Suprapubic skin (tissue), 4 donors: ENCODE results near the gene OSBPL2. TPM values are rescaled to one million over a fixed set of nuclear protein-coding genes. Genes with fewer than 3 reads are reported as not detected.

Experiments used
- DNase-seq, 2 donors: peaks; one replicate each; pipeline ENCODE4 v3.0.0-alpha.2; 2019; ENCODE audit warnings: low spot score in 2 of 2
- H3K27ac ChIP-seq: fragments of 200-600 bp; sonication (generic); one replicate; pipeline ENCODE4 v1.5.1; 2019
- H3K27me3 ChIP-seq: fragments of 200-600 bp; sonication (generic); one replicate; pipeline ENCODE4 v1.5.1; 2019
- H3K36me3 ChIP-seq: fragments of 200-600 bp; sonication (generic); one replicate; pipeline ENCODE4 v1.5.1; 2019
- H3K4me1 ChIP-seq: fragments of 200-600 bp; sonication (generic); one replicate; pipeline ENCODE4 v1.5.1; 2019
- H3K4me3 ChIP-seq: fragments of 200-600 bp; sonication (generic); one replicate; pipeline ENCODE4 v1.5.1; 2019; ENCODE audit warnings: mild to moderate bottlenecking
- H3K9me3 ChIP-seq: fragments of 200-600 bp; sonication (generic); one replicate; pipeline ENCODE4 v1.5.1; 2019
- CTCF ChIP-seq, 2 donors: fragments of 200-600 bp in 1 of 2; fragments of 450-650 bp in 1 of 2; sonication (generic) in 1 of 2; IDR thresholded peaks; one replicate each; pipeline ENCODE4 v1.5.1; 2016 to 2019; ENCODE audit warnings: antibody characterized with exemption in 2 of 2, mild to moderate bottlenecking in 1 of 2, moderate library complexity in 1 of 2
- EP300 ChIP-seq: sonication (generic); formaldehyde crosslinking; IDR thresholded peaks from one replicate; pipeline ENCODE4 v1.6.1; 2017; ENCODE audit warnings: antibody characterized with exemption
- POLR2A ChIP-seq, 2 donors: fragments of 450-650 bp; IDR thresholded peaks; one replicate each; pipeline ENCODE4 v1.6.1; 2017; ENCODE audit warnings: antibody characterized with exemption in 2 of 2, mild to moderate bottlenecking in 2 of 2, moderate library complexity in 2 of 2
- POLR2AphosphoS5 ChIP-seq, 3 donors: sonication (generic); formaldehyde crosslinking; IDR thresholded peaks; one replicate each; pipeline ENCODE4 v1.6.1; 2017; ENCODE audit warnings: antibody characterized with exemption in 3 of 3
- WGBS: methylation state at CpG from one replicate; pipeline ENCODE4 v1.1.5; 2018; 5-methylcytosine and 5-hydroxymethylcytosine counted together
- total RNA-seq, 4 donors: library from RNA; depleted of rRNA; stranded (reverse); fragments of >200 nt; gene quantifications; one replicate each; pipeline ENCODE4 v1.1.0, GENCODE V29; 2016

The OSBPL2 gene
- total RNA-seq, 4 donors from 2014 or later, result 78.1 to 132 (median 84.0) TPM

GRCh38 chr20:62325172-62325905 lies 87.0 kb downstream of the OSBPL2 start:
- H3K4me3 ChIP-seq, result no peak overlapping the region
- no peak overlapping the region for H3K27ac ChIP-seq
- WGBS, result 78% methylated on average over 3 of the region's 14 CpGs
- H3K4me1 ChIP-seq, result peaks cover 9% of the 10 kb centered on the region
- H3K9me3 ChIP-seq, result no peaks in the 10 kb centered on the region
- H3K27me3 ChIP-seq, result no peaks in the 10 kb centered on the region
- TF ChIP-seq POLR2AphosphoS5 (IDR thresholded peaks at IDR 0.05) (no peak), CTCF (IDR thresholded peaks at IDR 0.05) (no peak), POLR2A (IDR thresholded peaks at IDR 0.05) (no peak), EP300 (no peak)
- peaks cover 88% of the 10 kb centered on the region for H3K36me3 ChIP-seq
- DNase-seq, result no peak

GRCh38 chr20:62326559-62326958 lies 88.2 kb downstream of the OSBPL2 start:
- Histone ChIP-seq H3K4me3 (no peak overlapping the region), H3K4me1 (peaks cover 9% of the 10 kb centered on the region), H3K27me3 (no peaks in the 10 kb centered on the region), H3K27ac (no peak overlapping the region), H3K9me3 (no peaks in the 10 kb centered on the region), H3K36me3 (peaks cover 96% of the 10 kb centered on the region)
- 89% methylated on average over 7 of the region's 14 CpGs for WGBS
- no peak for DNase-seq
- TF ChIP-seq POLR2A (IDR thresholded peaks at IDR 0.05), result no peak
- TF ChIP-seq CTCF (IDR thresholded peaks at IDR 0.05), result no peak
- TF ChIP-seq EP300, result no peak
- no peak for TF ChIP-seq POLR2AphosphoS5 (IDR thresholded peaks at IDR 0.05)

GRCh38 chr20:62326959-62327725 lies 88.8 kb downstream of the OSBPL2 start:
- TF ChIP-seq EP300, result no peak
- TF ChIP-seq POLR2AphosphoS5 (IDR thresholded peaks at IDR 0.05), result no peak
- no peak for TF ChIP-seq POLR2A (IDR thresholded peaks at IDR 0.05)
- TF ChIP-seq CTCF (IDR thresholded peaks at IDR 0.05), result no peak
- Histone ChIP-seq H3K4me1 (peaks cover 9% of the 10 kb centered on the region), H3K9me3 (no peaks in the 10 kb centered on the region), H3K4me3 (no peak overlapping the region), H3K36me3 (peaks cover 96% of the 10 kb centered on the region), H3K27ac (no peak overlapping the region), H3K27me3 (no peaks in the 10 kb centered on the region)
- DNase-seq, result no peak
- whole genome bisulfite sequencing, result 89% methylated on average over 21 of the region's 30 CpGs

- no peaks in the 10 kb centered on the region for H3K9me3 ChIP-seq
- 88% methylated on average over 11 of the region's 33 CpGs for WGBS
- DNase-seq, result no peak
- H3K27me3 ChIP-seq, result no peaks in the 10 kb centered on the region
- peaks cover 9% of the 10 kb centered on the region for H3K4me1 ChIP-seq
- H3K4me3 ChIP-seq, result no peak overlapping the region
- H3K36me3 ChIP-seq, result peaks cover 98% of the 10 kb centered on the region
- no peak for TF ChIP-seq POLR2A (IDR thresholded peaks at IDR 0.05)
- TF ChIP-seq POLR2AphosphoS5 (IDR thresholded peaks at IDR 0.05), result no peak
- TF ChIP-seq EP300, result no peak
- no peak for TF ChIP-seq CTCF (IDR thresholded peaks at IDR 0.05)
- no peak overlapping the region for H3K27ac ChIP-seq
These were observed 89.6 kb downstream of the OSBPL2 start for GRCh38 chr20:62327726-62328495.
